ENCODE measurements around the gene LHFPL3.
"Not testable (repeated sequence)": the region's sequence is repeated elsewhere in the genome, so short reads cannot be mapped to it uniquely, and the experiment has no call there.

LHFPL3 gene

DNA sequence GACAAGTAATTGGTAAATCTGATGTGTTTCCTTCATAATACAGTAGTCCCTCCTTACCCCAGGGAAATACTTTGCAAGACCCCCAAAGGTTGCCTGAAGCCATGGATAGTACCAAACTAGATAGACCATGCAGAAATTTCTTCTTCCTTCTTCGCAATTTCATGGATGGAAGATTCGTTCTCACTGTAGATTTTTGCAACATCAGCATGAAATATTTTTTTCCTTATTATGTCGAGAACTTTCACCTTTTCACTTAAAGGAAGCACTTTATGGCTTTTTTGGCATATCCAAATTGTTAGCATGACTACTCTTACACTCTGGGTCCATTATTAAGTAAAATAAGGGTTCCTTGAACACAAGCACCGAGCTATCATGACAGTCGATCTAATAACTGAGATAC, 333.2 kb downstream of the LHFPL3 start:
- in situ Hi-C loops (cut with MboI; ENCODE audit: low sequenced_read_pairs) = no loop called here

DNA sequence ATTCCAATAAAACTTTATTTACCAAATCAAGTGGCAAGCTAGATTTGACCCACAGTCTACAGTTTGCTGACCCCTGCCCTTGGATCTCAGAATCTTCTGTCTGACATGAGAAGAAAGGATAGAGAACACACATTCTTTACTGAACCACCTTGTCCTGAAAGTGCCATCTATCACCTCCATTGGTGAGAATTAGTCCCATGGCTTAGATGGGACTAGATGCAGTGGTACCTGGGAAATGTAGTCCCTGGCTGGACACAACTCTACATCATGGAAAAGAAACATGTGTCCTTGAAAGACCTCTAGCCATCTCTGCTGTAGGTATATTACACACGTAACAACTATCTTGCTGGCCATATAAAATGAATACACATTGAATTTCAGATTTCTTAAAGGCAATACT, 336.2 kb downstream of the LHFPL3 start:
- in situ Hi-C loops (cut with MboI; ENCODE audit: low sequenced_read_pairs) = no loop called here

DNA sequence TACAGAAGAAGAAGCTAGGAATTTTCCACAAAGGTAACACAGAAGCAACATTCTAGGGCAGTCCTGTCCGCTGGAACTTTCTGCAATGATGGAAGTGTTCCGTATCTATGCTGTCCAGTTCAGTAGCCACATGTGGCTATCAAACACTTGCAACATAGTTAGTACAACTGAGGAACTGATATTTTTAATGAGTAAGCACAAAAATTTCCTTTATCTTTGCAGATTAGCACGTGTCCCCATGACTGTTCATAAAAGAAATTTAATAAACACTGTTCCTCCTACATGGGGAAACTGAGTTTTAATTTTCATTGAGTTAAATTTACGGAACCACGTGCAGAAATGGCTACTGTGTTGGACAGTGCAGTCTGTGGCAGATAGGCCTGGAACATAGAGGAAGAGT, 349.2 kb downstream of the LHFPL3 start:
- in situ Hi-C loops (cut with MboI; ENCODE audit: low sequenced_read_pairs) = no loop called here

DNA sequence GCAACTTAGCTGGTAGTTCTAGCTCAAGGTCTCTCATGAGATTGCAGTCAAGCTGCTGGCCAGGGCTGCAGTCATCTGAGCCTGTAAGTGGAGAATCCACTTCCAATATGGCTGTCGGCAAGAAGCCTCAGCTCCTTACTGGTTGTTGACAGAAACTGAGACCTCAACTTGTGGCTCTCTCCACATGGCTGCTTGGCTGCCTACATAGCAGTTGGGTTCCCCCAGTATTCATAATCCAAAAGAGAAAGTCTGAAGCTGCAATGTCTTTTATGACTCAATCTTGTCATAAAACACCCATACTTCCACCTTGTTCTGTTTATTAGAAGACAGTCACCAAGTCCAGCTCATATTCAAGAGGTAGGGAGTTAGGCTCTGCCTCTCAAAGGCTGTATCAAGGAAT, 350.7 kb downstream of the LHFPL3 start:
- in situ Hi-C loops (cut with MboI; ENCODE audit: low sequenced_read_pairs) = no loop called here

DNA sequence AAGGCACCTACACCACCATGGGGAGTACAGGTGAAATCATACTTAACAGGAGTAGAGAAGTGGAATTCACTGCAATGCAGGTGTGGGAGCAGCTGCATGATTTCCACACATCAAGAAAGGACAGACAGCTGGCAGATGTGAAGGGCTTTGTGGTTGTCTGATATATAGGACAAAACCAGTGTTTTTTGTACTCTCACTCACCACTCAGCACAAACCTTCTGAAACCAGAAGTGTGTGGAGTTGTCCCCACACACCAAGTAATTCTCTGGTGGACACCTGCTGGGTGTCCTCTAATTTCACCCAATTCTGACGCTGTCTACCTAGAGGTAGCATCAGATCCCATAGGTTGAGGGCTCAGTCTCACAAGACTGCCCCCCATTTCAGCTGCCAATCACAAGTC, 357.9 kb downstream of the LHFPL3 start:
- in situ Hi-C loops (cut with MboI; ENCODE audit: low sequenced_read_pairs) = no loop called here

DNA sequence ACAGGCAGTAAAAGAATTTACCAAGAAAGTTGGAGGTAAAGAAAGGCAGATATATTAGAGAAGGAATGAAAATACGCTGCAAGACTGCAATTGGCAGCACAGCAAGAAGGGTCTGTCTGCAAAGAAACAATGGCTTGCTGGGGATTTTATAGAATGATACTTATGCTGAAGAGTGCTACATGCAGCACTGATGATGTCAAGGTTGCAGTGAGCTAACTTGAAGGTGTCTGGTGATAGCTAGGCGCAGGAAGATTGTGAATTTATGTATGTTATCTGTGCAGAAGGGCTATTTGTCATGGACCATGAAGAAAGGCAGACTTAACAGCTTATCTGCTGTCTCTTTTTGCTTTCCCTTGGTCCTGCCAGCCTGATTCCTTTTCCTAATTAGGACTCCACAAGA, 366.3 kb downstream of the LHFPL3 start:
- in situ Hi-C loops (cut with MboI; ENCODE audit: low sequenced_read_pairs) = no loop called here

DNA sequence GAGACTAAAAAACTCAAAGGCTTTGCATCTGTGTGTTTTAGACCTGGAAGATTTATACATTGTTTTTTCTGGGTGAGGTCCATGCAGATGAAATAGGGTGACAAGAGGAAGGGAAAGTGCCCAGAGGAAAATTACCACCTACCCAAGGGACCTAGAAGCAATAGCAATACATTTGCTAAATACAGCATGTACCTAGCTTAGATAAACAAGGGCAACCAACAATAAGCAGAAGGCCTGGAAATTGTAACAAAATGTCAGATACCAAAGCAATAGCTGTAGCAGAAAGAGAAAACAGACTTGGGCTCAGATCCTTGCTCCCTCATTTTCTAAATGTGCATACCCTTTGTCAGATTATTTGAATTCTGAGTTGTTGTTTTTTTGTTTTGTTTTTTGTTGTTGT, 367.2 kb downstream of the LHFPL3 start:
- in situ Hi-C loops (cut with MboI; ENCODE audit: low sequenced_read_pairs) = no loop called here

DNA sequence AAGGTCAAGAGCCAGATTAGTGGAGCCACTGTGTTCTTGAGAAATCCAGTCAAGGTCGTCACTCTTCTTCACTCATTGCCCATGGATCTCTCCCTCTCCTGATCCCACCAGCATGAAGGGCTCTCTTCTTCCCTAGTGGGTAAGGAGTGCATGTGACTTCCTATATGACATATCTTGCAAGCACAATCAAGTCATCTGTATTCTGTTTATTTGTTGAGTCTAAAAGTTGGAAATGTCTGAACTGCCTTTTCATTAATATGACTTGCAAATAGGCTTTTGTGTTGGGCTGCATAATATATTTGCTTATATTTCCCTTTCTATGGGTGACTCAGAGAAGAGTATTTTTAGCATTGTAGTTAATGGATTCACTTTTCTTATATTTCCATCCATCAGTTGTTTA, 371.9 kb downstream of the LHFPL3 start:
- in situ Hi-C loops (cut with MboI; ENCODE audit: low sequenced_read_pairs) = no loop called here

DNA sequence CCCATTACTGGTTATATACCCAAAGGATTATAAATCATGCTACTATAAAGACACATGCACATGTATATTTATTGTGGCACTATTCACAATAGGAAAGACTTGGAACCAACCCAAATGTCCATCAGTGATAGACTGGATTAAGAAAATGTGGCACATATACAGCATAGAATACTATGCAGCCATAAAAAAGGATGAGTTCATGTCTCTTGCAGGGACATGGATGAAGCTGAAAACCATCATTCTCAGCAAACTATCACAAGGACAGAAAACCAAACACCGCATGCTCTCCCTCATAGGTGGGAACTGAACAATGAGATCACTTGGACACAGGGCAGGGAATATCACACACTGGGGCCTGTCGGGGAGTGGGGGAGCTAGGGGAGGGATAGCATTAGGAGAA, 392.6 kb downstream of the LHFPL3 start:
- in situ Hi-C loops (cut with MboI; ENCODE audit: low sequenced_read_pairs) = not testable (repeated sequence)

DNA sequence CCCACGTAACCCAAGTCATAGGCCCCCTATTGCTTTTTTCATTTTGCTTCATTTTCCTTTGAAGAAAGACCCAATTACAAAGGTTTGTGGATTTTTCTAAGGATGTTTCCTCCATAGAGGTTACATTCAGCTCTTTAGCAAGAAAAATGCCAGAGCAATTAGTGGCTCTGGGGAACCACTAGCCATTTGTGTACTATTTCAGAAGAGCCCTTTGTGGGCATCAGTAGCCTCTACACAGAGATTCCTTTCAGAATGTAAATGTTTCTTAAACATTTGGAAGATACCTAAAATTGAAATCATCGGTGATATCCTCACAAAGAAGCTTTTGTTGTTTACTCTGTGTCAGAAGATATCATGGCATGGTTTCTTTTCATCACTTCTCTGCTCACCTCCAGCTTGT, 394.6 kb downstream of the LHFPL3 start:
- in situ Hi-C loops (cut with MboI; ENCODE audit: low sequenced_read_pairs) = no loop called here

DNA sequence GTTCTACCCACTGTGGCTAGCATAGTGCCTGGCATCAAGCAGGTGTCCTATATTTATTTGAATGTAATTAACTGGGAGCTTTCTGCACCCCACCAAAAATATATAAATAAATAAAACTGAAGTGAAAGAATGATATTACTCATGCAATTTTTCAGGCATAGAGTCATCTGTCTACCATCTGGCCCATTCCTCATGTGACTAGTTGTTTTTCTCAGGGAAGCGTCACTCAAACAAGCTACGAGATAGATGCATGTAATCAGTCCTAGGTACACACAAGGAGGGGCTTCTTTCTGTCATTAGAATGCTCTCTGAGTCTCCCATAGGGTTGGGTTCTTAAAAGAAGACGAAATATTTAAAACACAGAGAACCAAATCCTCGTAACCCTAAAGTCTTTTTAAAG, 430.1 kb downstream of the LHFPL3 start:
- in situ Hi-C loops (cut with MboI; ENCODE audit: low sequenced_read_pairs) = no loop called here

DNA sequence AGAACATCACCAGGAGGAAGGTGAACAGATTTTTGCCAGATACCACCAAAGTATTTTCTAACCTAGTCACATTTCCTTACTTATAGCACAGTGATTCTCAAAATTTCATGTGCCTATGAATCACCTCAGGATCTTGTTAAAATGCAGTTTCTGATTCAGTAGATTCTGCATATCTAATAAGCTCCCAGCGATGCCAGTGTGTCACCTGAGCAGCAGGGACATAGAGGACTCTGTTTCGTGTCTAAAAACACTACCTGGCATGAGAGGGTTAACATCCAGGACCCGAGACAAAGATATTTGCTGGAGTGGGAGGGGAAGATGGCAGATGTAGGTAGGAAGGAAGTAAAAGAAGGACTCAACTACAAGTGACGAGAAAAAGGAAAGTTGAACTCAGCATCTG, 433.5 kb downstream of the LHFPL3 start:
- in situ Hi-C loops (cut with MboI; ENCODE audit: low sequenced_read_pairs) = no loop called here

DNA sequence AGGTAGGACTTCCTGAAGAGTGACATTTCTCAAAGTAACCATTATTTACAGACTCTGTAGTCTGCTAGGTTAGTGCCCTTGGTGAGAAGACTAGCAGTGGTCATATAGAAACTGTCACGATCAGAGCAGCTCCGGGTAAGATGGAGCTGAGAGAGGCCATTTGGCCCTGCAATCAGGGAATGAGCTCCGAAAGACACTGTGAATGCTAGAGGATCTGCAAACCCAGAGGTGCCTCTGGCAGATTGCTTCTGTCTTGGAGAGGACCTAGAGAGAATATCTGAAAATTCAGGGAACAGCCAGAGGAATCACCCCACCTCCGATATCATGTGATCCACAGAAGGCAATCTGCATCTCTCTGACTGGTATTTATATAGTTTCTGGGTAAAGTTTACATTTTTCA, 438.7 kb downstream of the LHFPL3 start:
- in situ Hi-C loops (cut with MboI; ENCODE audit: low sequenced_read_pairs) = no loop called here

DNA sequence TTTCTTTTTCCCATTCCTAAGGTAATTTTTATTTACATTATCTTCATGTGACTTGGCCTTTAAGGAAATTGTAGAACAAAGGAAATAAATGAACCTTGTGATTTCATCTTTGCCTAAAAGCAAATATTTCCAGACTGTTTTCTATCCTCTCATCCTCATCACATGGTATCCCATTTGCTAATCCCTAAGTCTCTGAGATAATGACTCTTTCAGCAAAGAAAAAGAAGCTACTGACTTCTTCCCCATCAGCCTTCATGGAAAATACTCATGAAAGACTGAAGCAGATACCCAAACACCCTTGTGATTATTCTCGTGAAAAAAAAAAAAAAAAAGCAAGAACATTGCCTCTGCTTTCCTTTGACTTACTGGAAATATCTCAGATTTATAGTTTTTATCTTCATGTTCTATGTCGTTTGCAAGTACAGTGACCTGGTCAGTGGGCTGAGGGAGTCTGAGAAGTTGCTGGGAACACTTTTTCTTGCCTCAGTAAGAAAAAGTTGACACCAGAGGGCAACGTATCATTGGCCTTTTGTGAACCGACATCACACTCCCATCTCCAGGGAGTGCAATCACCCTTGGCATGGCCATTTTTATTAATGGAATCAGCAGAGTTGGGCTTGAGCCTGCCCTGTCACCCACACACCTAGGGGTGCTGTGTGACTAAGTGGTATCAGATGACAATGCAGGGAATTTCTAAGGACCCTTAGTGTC, 439.6 kb downstream of the LHFPL3 start:
- in situ Hi-C loops (cut with MboI; ENCODE audit: low sequenced_read_pairs) = no loop called here

DNA sequence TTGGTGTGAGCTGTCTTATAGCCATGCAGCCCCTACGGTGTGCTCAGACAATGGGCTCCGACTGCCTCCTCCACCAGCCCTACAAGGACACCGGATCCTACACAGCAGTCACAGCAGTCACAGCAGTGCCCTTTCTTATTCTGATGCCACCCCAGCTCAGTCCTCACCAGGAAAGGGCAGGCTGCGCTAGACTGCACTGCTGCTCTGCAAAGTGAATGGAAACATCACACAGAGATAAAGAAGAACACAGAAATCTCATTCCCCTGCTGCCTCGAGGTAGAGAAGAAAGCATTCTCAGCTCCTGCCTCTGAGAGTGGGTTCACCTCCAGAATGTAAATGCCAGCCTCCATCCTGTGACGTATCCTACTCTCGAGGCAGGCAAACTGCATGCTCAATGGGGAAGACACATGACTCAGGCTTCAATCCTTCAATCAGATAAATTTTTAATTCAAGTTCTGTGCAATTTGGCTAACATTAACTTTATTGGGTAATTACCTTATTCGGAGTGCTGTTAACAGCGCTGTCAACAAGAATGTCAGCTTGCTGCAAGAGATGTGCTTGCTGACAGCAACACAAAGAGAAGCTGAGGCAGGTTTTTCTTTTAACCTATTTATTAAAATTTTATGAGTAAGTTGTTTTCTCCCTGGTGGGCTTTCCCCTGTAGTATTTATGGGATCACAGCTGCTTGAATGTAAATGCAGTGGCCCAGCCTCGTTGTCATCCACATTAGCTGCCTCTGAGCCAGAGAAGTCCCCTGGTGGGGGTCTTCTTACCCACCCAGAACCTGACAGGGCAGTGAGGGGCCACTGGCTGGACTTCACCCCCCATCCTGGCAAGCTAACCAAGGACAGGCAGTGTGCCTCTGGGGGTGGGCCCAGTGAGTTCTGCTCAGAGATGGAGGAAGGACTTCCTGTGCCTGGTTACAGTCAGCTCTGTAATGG, 444.3 kb downstream of the LHFPL3 start:
- in situ Hi-C loops (cut with MboI; ENCODE audit: low sequenced_read_pairs) = no loop called here

DNA sequence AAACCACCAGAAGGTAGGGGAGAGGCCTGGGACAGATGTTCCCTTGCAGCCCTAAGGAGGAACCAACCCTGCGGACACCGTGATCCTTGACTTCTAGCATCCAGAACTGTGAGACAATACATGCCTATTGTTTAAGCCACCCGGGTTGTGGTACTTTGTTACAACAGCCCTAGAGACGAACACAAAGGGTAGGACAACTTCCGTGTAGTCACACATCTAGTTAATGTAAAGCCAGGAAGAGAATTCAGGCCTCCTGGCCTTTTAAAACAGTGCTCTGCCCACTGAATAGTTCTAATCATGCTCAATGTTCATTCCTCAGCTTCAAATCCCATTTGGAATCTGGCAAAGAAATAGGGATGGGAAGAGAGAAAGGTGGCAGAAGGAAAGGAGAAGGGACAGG, 445.4 kb downstream of the LHFPL3 start:
- in situ Hi-C loops (cut with MboI; ENCODE audit: low sequenced_read_pairs) = no loop called here

DNA sequence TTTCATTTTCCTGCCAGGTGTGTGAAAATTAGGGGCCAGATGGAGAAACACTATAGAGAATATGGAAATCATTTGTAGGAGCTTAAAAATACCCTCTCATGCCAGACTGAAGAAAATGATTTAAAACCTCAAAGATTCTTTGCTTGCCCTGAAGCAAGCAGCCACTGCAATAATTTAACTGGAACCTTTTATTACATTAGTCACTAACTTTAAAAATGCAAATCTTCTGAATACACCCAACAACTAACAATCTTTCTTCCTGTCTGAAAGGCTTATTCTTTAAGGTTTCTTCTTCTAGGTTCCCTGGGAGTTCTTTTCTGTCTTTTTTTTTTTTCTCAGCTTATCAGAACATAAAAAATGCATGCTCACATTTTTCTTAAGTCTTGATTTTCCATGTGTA, 447.1 kb downstream of the LHFPL3 start:
- in situ Hi-C loops (cut with MboI; ENCODE audit: low sequenced_read_pairs) = no loop called here

DNA sequence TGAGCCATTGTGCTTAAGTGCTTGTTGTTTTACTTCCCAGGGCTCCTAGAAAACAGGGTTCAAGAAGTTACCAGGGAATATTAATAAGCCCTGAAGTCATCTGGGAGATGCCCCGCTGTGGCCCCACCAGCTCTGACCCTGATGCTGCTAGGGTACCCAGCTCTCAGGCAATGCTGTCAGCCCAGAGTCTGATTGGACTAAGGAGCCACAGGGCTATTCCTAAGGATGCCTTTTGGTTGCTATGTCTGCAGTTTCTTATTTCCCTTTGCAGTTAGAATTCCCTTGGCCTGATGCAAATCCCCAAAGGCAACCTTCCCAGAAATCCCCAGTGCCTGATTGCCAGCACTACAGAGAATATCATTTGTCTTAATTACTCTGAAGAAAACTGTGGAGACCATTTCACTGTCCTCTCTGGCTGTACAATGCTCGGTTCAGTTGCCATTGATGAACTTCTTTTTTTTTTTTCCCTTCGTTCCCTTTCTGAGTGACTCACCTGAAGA, 448.9 kb downstream of the LHFPL3 start:
- in situ Hi-C loops (cut with MboI; ENCODE audit: low sequenced_read_pairs) = no loop called here

DNA sequence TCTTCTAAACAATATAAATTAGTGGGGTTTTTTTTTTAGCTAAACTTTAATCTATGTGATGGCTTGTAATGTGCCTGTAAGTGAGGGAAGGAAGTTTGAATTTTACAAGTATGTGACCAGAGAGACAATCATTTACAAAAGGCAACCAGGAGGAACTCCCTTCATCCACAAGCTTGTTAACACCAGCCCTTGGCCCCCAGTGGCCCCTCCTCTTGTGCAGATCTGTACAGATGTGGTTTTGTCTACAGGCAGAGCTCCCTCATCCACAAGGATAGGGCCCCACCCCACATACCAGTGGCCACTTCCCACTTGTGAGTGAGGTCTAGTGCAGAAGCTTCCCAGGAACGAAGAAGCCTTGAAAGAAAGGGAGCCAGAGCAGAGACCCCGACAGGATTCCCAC, 451.5 kb downstream of the LHFPL3 start:
- in situ Hi-C loops (cut with MboI; ENCODE audit: low sequenced_read_pairs) = no loop called here

DNA sequence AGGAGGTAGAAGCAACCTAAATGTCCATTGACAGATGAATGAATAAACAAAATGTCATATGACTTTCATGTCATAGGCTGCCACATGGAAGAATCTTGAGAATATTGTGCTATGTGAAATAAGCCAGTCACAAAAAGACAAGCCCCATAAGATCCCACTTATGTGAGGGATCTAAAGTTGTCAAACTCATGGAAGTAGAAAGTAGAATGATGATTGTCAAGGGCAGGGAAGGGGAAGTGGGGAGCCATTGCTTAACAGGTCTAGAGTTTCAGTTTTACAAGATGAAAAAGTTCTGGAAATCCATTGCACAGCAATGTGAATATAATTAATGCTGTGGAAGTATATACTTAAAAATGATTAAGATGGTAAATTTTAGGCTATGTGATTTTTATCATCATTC, 456.3 kb downstream of the LHFPL3 start:
- in situ Hi-C loops (cut with MboI; ENCODE audit: low sequenced_read_pairs) = no loop called here

DNA sequence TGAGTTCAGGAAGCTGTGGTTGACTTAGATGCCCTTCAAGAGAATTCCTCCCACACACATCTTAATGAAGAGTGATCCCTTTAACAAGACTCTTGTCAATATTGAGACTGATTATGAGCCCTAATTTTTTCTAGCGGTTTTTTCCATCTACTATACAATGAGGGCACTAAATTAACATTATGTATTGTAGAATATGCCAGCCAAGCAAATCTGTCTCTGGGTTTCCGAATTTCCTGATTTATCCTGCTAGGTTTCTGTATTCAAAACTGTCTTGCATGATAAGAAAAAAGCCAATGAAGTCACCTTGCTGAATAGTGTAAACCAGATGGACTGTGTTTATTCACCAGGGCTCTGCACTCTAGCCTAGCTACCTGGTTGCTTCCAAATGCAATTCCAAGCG, 461.4 kb downstream of the LHFPL3 start:
- in situ Hi-C loops (cut with MboI; ENCODE audit: low sequenced_read_pairs) = no loop called here

DNA sequence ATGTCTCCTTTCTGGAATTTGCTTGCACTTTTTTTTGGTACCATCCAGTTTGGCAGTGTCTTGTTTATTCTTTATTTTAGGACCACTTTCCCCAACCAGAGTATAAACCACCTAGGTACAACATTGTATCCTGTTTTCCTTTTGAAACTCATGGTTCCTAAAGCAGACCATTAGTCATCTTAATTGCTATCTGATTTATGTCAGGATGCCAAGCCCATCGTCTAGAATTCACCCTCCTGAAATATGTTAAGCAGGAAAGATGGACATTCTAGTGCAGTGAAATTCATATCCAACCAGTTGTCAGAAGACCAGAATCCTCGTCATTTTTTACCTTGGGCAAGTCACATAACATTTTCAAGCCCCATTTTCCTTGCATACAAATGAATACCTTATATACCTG, 462.0 kb downstream of the LHFPL3 start:
- in situ Hi-C loops (cut with MboI; ENCODE audit: low sequenced_read_pairs) = no loop called here
